Measurements from ENCODE around the gene SLC43A3. TPM values are rescaled to one million over a fixed set of nuclear protein-coding genes. Genes with fewer than 3 reads are reported as not detected.
"Not testable (repeated sequence)": the region's sequence is repeated elsewhere in the genome, so short reads cannot be mapped to it uniquely, and the experiment has no call there.

Gene SLC43A3
- total and polyA plus RNA-seq, 12 donors, result 12.1 to 36.2 (median 19.8) TPM

DNA sequence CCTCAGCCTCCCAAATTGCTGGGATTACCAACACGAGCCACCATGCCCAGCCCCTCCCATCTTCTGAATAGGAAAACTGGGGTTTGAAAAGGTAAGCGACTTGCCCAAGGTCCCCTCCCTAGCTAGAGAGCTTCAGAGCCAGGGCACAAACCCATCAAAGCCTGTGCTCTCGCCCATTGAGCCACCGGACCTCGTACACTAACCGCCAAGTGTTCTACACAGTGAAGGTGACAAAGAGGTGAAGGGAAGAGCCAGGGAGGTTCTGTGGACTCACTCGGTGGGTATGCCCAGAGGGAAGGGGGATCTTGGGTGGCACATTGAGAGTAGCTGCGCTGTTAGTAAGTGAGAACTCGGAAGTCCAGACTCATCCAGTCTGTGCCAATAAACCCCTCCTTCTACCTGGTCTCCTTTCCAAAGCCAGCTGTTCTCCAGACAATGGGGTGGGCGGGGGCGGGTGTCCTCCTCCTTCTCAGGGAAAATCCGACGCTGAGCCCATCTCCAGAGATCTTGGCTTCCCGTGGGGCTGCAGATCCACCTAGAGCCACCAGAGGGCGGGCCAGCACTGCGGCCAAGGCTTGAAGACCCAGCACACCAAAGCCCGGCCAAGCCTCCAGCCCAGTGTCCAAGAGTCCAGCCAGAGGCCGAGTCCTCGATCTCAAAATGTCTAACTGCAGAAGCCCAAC lies 30.2 kb upstream of the SLC43A3 start:
- no peaks in the 10 kb centered on the region for H3K9me3 ChIP-seq
- WGBS, 2 donors, result 9 to 10% methylated on average over 19 of the region's 19 CpGs
- H3K4me3 ChIP-seq, result peak overlapping the region in 1 of 10 donors; percentile 16
- H3K36me3 ChIP-seq, result no peaks in the 10 kb centered on the region
- ATAC-seq, result peak; percentile 85 to 92 (median 87)
- H3K27me3 ChIP-seq, result peaks cover 13 to 52% (median 44%) of the 10 kb centered on the region in 7 donors
- intact Hi-C loops (cut with DNase I), result loop anchor here (2.0 to 10.0 kb wide), 12 partner anchors 70 to 1058 kb away; partner anchors contain the start of genes YPEL4 (in 5 of the 10) and TIMM10 (in 1 of the 10)
- no peak overlapping the region for H3K27ac ChIP-seq
- DNase-seq, result peak; percentile 89 to 90
- peaks cover 4 to 42% (median 35%) of the 10 kb centered on the region in 9 donors for H3K4me1 ChIP-seq
- TF ChIP-seq, protein P1, sequence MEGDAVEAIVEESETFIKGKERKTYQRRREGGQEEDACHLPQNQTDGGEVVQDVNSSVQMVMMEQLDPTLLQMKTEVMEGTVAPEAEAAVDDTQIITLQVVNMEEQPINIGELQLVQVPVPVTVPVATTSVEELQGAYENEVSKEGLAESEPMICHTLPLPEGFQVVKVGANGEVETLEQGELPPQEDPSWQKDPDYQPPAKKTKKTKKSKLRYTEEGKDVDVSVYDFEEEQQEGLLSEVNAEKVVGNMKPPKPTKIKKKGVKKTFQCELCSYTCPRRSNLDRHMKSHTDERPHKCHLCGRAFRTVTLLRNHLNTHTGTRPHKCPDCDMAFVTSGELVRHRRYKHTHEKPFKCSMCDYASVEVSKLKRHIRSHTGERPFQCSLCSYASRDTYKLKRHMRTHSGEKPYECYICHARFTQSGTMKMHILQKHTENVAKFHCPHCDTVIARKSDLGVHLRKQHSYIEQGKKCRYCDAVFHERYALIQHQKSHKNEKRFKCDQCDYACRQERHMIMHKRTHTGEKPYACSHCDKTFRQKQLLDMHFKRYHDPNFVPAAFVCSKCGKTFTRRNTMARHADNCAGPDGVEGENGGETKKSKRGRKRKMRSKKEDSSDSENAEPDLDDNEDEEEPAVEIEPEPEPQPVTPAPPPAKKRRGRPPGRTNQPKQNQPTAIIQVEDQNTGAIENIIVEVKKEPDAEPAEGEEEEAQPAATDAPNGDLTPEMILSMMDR (IDR thresholded peaks at IDR 0.05), result peak; percentile 99

DNA sequence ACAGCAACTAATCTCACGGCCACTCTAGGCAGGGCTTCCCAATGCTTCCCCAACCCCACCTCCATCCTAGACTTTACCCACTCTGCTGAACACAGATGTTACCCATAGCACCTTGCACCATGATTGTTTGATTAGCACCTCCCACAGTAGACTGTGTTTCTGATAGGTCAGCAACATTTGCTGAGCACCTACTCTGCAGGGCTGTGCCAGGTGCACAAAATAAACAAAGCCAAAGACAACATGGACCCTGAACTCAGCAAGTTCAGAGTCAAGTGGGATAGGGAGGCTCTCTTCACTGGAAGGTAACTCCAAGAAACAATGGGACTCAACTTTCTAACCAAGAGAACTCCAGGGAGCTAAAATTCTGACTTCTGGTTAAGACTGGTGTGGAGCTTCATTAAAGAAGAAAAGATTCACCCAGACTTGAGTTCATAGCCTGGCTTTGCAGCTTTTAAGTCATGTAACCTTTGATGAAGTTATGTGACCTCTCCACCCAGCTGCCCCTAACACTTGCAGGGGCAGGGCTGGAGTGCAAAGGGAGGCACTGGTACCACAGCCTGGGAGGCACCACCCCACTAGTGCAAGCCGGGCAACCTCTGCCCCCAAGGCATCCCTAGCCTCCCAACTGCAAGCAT lies 26.7 kb upstream of the SLC43A3 start:
- no peak overlapping the region for H3K4me3 ChIP-seq
- peaks cover 0 to 18% (median 14%) of the 10 kb centered on the region in 9 donors for H3K4me1 ChIP-seq
- no peaks in the 10 kb centered on the region for H3K36me3 ChIP-seq
- no peaks in the 10 kb centered on the region for H3K9me3 ChIP-seq
- intact Hi-C loops (cut with DNase I), result loop anchor here in 7 of 10 donors (10.0 kb wide), 4 partner anchors 99 to 1061 kb away; partner anchors contain the start of gene YPEL4 (in 4 of the 7)
- ATAC-seq (no peak), DNase-seq (no peak)
- peaks cover 0 to 21% (median 13%) of the 10 kb centered on the region in 7 donors for H3K27me3 ChIP-seq
- no peak overlapping the region for H3K27ac ChIP-seq
- 83 to 90% methylated on average over 2 of the region's 2 CpGs for WGBS, 2 donors
- TF ChIP-seq, protein P1 (IDR thresholded peaks at IDR 0.05), result no peak

DNA sequence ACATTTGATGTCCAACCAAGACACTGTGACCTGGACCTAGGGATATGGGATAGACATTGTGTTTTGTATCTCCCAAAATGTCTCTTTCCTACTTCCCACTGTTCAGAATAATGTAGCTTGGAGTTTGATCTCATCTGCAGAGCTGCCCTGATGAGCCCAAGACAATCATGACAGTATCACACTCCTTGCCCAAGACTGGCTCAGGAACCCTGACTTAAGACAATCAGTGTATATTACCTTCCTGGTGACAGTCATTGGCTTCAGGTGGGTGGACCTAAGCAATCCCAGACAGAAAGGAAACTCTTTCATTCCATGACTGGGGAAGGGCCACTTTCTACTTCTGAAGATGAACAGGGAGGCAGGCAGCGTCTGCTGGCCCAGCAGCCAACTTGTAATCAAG lies 19.1 kb upstream of the SLC43A3 start:
- WGBS, 2 donors, result 77 to 81% methylated on average over 1 of the region's 1 CpG
- H3K27ac ChIP-seq, result no peak overlapping the region
- ATAC-seq (no peak), DNase-seq (no peak)
- intact Hi-C loops (cut with DNase I), result no loop called here
- no peaks in the 10 kb centered on the region for H3K9me3 ChIP-seq
- no peaks in the 10 kb centered on the region for H3K4me1 ChIP-seq
- peaks cover 0 to 4% (median 0%) of the 10 kb centered on the region in 7 donors for H3K27me3 ChIP-seq
- TF ChIP-seq, protein P1 (IDR thresholded peaks at IDR 0.05), result no peak
- H3K36me3 ChIP-seq, result no peaks in the 10 kb centered on the region
- H3K4me3 ChIP-seq, result no peak overlapping the region

DNA sequence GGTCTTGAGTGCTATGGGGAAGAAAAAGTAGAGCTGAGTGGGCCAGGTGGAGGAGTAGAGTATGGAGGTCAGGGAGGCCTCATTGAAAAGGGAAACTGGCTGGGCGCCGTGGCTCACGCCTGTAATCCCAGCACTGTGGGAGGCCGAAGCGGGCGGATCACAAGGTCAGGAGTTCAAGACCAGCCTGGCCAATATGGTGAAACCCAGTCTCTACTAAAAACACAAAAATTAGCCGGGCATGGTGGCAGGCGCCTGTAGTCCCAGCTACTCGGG lies 18.1 kb upstream of the SLC43A3 start:
- ATAC-seq; H3K27ac ChIP-seq; H3K9me3 ChIP-seq; intact Hi-C loops (cut with DNase I); H3K4me3 ChIP-seq; H3K4me1 ChIP-seq; H3K27me3 ChIP-seq; DNase-seq; H3K36me3 ChIP-seq: not testable (repeated sequence)
- 74 to 82% methylated on average over 9 of the region's 9 CpGs for WGBS, 2 donors
